ENCODE results near the gene EGF. TPM values are rescaled to one million over a fixed set of nuclear protein-coding genes. Genes with fewer than 3 reads are reported as not detected.

The EGF gene
- total and polyA plus RNA-seq, 12 donors = 0.54 to 16.4 (median 11.7) TPM

DNA sequence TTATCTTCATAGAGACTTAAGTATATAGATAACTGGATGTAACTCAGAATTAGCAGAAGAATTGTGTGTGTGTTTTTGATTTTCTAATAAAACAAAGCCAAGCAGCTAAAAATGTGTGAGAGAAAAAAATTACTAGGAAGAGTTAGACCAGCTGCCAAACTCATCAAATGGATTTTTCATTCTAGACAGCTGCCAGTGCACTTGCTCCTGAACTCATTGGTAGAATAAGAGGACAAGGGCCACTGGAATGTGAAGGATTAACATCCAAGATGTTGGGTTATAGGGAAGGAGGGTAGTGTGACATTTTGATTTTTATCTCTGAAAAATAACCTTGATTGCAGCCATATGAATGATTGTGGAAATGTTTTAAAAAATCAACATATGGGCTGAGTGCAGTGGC lies 49.7 kb downstream of the EGF start:
- Histone ChIP-seq H3K27me3 (no peaks in the 10 kb centered on the region), H3K4me1 (no peaks in the 10 kb centered on the region)

GRCh38 chr4:109966891-109967481 lies 54.3 kb downstream of the EGF start:
- Histone ChIP-seq H3K36me3 (no peaks in the 10 kb centered on the region), H3K27me3 (no peaks in the 10 kb centered on the region), H3K27ac (no peak overlapping the region), H3K4me3 (no peak overlapping the region), H3K9me3 (no peaks in the 10 kb centered on the region), H3K4me1 (peaks cover 0 to 16% (median 3%) of the 10 kb centered on the region in 9 donors)
- DNase-seq (no peak), ATAC-seq (no peak)
- WGBS, 2 donors = 79 to 92% methylated on average over 2 of the region's 2 CpGs
- TF ChIP-seq, protein P1, sequence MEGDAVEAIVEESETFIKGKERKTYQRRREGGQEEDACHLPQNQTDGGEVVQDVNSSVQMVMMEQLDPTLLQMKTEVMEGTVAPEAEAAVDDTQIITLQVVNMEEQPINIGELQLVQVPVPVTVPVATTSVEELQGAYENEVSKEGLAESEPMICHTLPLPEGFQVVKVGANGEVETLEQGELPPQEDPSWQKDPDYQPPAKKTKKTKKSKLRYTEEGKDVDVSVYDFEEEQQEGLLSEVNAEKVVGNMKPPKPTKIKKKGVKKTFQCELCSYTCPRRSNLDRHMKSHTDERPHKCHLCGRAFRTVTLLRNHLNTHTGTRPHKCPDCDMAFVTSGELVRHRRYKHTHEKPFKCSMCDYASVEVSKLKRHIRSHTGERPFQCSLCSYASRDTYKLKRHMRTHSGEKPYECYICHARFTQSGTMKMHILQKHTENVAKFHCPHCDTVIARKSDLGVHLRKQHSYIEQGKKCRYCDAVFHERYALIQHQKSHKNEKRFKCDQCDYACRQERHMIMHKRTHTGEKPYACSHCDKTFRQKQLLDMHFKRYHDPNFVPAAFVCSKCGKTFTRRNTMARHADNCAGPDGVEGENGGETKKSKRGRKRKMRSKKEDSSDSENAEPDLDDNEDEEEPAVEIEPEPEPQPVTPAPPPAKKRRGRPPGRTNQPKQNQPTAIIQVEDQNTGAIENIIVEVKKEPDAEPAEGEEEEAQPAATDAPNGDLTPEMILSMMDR (IDR thresholded peaks at IDR 0.05) = no peak
- intact Hi-C loops (cut with DNase I) = no loop called here

More for the DNA sequence above, 49.7 kb downstream of the EGF start:
- Histone ChIP-seq H3K9me3 (no peaks in the 10 kb centered on the region), H3K4me3 (no peak overlapping the region), H3K27ac (no peak overlapping the region), H3K36me3 (no peaks in the 10 kb centered on the region)
- no peak for ATAC-seq
- no peak for DNase-seq
- TF ChIP-seq, protein P1 (IDR thresholded peaks at IDR 0.05) = no peak
- intact Hi-C loops (cut with DNase I) = no loop called here

- no peak overlapping the region for H3K4me3 ChIP-seq
- peaks cover 0 to 16% (median 3%) of the 10 kb centered on the region in 9 donors for H3K4me1 ChIP-seq
- ATAC-seq = no peak
- WGBS, 2 donors = 90 to 97% methylated on average over 5 of the region's 5 CpGs
- H3K27ac ChIP-seq = no peak overlapping the region
- no peaks in the 10 kb centered on the region for H3K9me3 ChIP-seq
- intact Hi-C loops (cut with DNase I) = no loop called here
- DNase-seq = no peak
- TF ChIP-seq, protein P1 (IDR thresholded peaks at IDR 0.05) = no peak
- H3K36me3 ChIP-seq = no peaks in the 10 kb centered on the region
- H3K27me3 ChIP-seq = no peaks in the 10 kb centered on the region
Measured at GRCh38 chr4:109967798-109968520, 55.3 kb downstream of the EGF start.

DNA sequence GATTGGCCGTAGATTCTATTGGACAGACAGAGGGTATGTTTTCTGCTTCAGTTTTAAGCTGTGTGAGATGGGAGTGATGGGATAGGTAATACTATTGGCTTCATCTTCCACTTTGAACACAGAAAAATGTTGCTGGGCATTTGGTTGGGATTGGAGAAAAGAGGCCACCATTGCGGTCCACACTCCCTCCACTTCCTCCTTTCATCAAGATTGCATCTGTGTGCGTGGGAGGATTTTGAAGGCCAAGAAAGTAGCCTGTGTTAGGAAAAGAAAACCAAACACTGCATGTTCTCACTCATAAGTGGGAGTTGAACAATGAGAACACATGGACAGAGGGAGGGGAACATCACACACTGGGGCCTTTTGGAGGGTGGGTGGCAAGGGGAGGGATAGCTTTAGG lies 56.4 kb downstream of the EGF start:
- DNase-seq (no peak), ATAC-seq (no peak)
- Histone ChIP-seq H3K27ac (no peak overlapping the region), H3K9me3 (no peaks in the 10 kb centered on the region), H3K4me1 (peaks cover 0 to 16% (median 3%) of the 10 kb centered on the region in 9 donors), H3K27me3 (no peaks in the 10 kb centered on the region), H3K36me3 (no peaks in the 10 kb centered on the region), H3K4me3 (no peak overlapping the region)
- intact Hi-C loops (cut with DNase I) = no loop called here
- 66 to 84% methylated on average over 3 of the region's 3 CpGs for WGBS, 2 donors
- TF ChIP-seq, protein P1 (IDR thresholded peaks at IDR 0.05) = no peak
